B cell (primary cell): ENCODE data around the gene MYO1E. TPM values are rescaled to one million over a fixed set of nuclear protein-coding genes. Genes with fewer than 3 reads are reported as not detected.

Experiments used
- ATAC-seq: fragments of 200-7000 bp; cut with Tn5 transposase; one replicate; pipeline ENCODE4 v1.10.0; 2021; ENCODE audit warnings: low read depth, mild to moderate bottlenecking, moderate number of reproducible peaks, moderate library complexity
- CTCF ChIA-PET: fragments of 350-600 bp; sonication (Branson Sonifier 250); formaldehyde crosslinking; loops from one replicate; lab custom pipeline; 2021; ENCODE audit warnings: antibody characterized with exemption, inconsistent platforms; lab: Charles Lee
- POLR2A ChIA-PET: fragments of 350-600 bp; sonication (Branson Sonifier 250); formaldehyde crosslinking; loops from one replicate; lab custom pipeline; 2021; ENCODE audit warnings: antibody characterized with exemption; lab: Charles Lee
- DNase-seq: peaks from one replicate; pipeline ENCODE4 v3.0.0; 2013
- H2AFZ ChIP-seq: 2 replicates; pipeline ENCODE4 v1.6.1; 2012; ENCODE audit warnings: mild to moderate bottlenecking, low read depth, low read length; ENCODE audit not compliant: insufficient read depth, poor library complexity, severe bottlenecking
- H3K27ac ChIP-seq, 2 donors: 1 replicate in 1 of 2; 2 replicates in 1 of 2; pipeline ENCODE4 v1.5.1; 2012 to 2013; ENCODE audit warnings: low read length in 2 of 2, mild to moderate bottlenecking in 2 of 2, moderate library complexity in 1 of 2
- H3K27me3 ChIP-seq, 4 experiments: fragments of 200-600 bp in 1 of 4; sonication (generic) in 1 of 4; replicated peaks in 1 of 4; 1 replicate in 2 of 4; 2 replicates in 2 of 4; pipeline versions ENCODE4 v1.6.1 to v1.7.0; 2013 to 2016; ENCODE audit warnings: low read length in 3 of 4, mild to moderate bottlenecking in 2 of 4, mixed read lengths in 1 of 4, moderate library complexity in 1 of 4; ENCODE audit not compliant: insufficient read depth in 4 of 4, control insufficient read depth in 3 of 4; ENCODE audit errors: control extremely low read depth in 1 of 4
- H3K36me3 ChIP-seq, 2 experiments: replicated peaks in 1 of 2; 1 replicate in 1 of 2; 2 replicates in 1 of 2; pipeline versions ENCODE4 v1.6.1 to v1.7.1; 2013; ENCODE audit warnings: low read length in 1 of 2; ENCODE audit not compliant: insufficient read depth in 2 of 2, control insufficient read depth in 1 of 2; ENCODE audit errors: control extremely low read depth in 1 of 2, extremely low read depth in 1 of 2
- H3K4me1 ChIP-seq, 2 donors: fragments of 200-600 bp in 1 of 2; sonication (generic) in 1 of 2; 1 replicate in 1 of 2; 2 replicates in 1 of 2; pipeline versions ENCODE4 v1.5.1 to v1.6.1; 2013 to 2017; ENCODE audit warnings: low read length in 2 of 2; ENCODE audit not compliant: control insufficient read depth in 2 of 2, insufficient read depth in 2 of 2
- H3K4me2 ChIP-seq: replicated peaks from 2 replicates; pipeline ENCODE3; 2012; ENCODE audit warnings: mild to moderate bottlenecking, low read depth, low read length; ENCODE audit not compliant: poor library complexity, severe bottlenecking
- H3K4me3 ChIP-seq, 5 experiments: fragments of 200-600 bp in 1 of 5; sonication (generic) in 1 of 5; 1 replicate in 3 of 5; 2 replicates in 2 of 5; pipeline versions ENCODE4 v1.5.1 to v1.7.0; 2011 to 2016; ENCODE audit warnings: low read length in 4 of 5, mild to moderate bottlenecking in 4 of 5, low read depth in 2 of 5, control low read depth in 1 of 5, moderate library complexity in 1 of 5; ENCODE audit not compliant: insufficient read depth in 1 of 5; ENCODE audit errors: control extremely low read depth in 1 of 5, extremely low read depth in 1 of 5
- H3K79me2 ChIP-seq: fragments of 200-600 bp; sonication (generic); one replicate; pipeline ENCODE4 v1.6.0; 2016; ENCODE audit warnings: low read length; ENCODE audit not compliant: control insufficient read depth, insufficient read depth
- H3K9ac ChIP-seq: fragments of 200-600 bp; sonication (generic); 2 replicates; pipeline ENCODE4 v1.6.1; 2017; ENCODE audit warnings: mild to moderate bottlenecking, low read length, moderate library complexity
- H3K9me3 ChIP-seq, 3 donors: one replicate each; pipeline versions ENCODE4 v1.6.1 to v1.7.1; 2013; ENCODE audit warnings: low read length in 2 of 3; ENCODE audit not compliant: control insufficient read depth in 2 of 3, insufficient read depth in 1 of 3; ENCODE audit errors: control extremely low read depth in 1 of 3
- H4K20me1 ChIP-seq: 2 replicates; pipeline ENCODE4 v1.6.0; 2012; ENCODE audit warnings: mild to moderate bottlenecking, low read length; ENCODE audit not compliant: insufficient read depth, control insufficient read depth, poor library complexity, severe bottlenecking
- H3K27ac Mint-ChIP-seq: one replicate; pipeline ENCODE4 v1.8.0; 2021; ENCODE audit warnings: mixed read lengths
- H3K27me3 Mint-ChIP-seq: one replicate; pipeline ENCODE4 v1.8.0; 2021; ENCODE audit warnings: mixed read lengths
- H3K4me1 Mint-ChIP-seq: one replicate; pipeline ENCODE4 v1.8.0; 2021; ENCODE audit warnings: mixed read lengths
- H3K4me3 Mint-ChIP-seq: one replicate; pipeline ENCODE4 v1.8.0; 2021; ENCODE audit warnings: mixed read lengths
- H3K9me3 Mint-ChIP-seq: one replicate; pipeline ENCODE4 v1.8.0; 2022; ENCODE audit warnings: mixed read lengths; ENCODE audit not compliant: insufficient read depth
- EZH2 ChIP-seq: IDR thresholded peaks from 2 replicates; pipeline ENCODE4 v1.6.1; 2012; ENCODE audit warnings: borderline replicate concordance, low read depth, mild to moderate bottlenecking, moderate library complexity, low read length; ENCODE audit not compliant: insufficient read depth, poor library complexity, severe bottlenecking
- WGBS: methylation state at CpG from one replicate; pipeline ENCODE4 v1.1.5; 2013; ENCODE audit warnings: missing lambda C conversion rate; ENCODE audit not compliant: insufficient coverage; 5-methylcytosine and 5-hydroxymethylcytosine counted together
- intact Hi-C: fragments of 100-400 bp; cut with micrococcal nuclease; formaldehyde crosslinking; loops from one replicate; pipeline ENCODE4 v1.10.0; 2022
- polyA plus RNA-seq: library from polyadenylated mRNA; depleted of rRNA; stranded (reverse); fragments of >200 nt; gene quantifications from 2 replicates; pipeline ENCODE4 v1.2.3, GENCODE V29; 2012
- total RNA-seq, 2 donors: library from RNA; stranded (reverse); fragments of 120-200 nt in 1 of 2; gene quantifications; 1 replicate in 1 of 2; 2 replicates in 1 of 2; pipeline versions ENCODE4 v1.2.3 to v1.2.4, GENCODE V29; 2013 to 2022
- TF ChIP-seq, protein P1 (sequence below): fragments of 200-600 bp; IDR thresholded peaks from one replicate; pipeline ENCODE4 v1.8.0; 2022; ENCODE audit warnings: antibody characterized with exemption, mild to moderate bottlenecking

MYO1E gene
- total and polyA plus RNA-seq, 2 donors (not counting 1 experiment from before 2014, with no cell fraction given) = 11.9 to 100.0 TPM

GRCh38 chr15:59240036-59240435 lies 132.6 kb downstream of the MYO1E start:
- 100% methylated on average over 2 of the region's 5 CpGs for WGBS
- ChIA-PET POLR2A (no interaction called here), CTCF (interaction anchor here (1.5 kb wide), 1 partner anchor 289 kb away, joined by 3 read pairs; no protein-coding TSS in a partner anchor)
- Histone ChIP-seq H3K79me2 (peaks cover 73% of the 10 kb centered on the region), H3K9me3 (no peaks in the 10 kb centered on the region), H4K20me1 (no peaks in the 10 kb centered on the region), H3K27ac (no peak overlapping the region), H3K27me3 (no peaks in the 10 kb centered on the region), H3K4me3 (no peak overlapping the region), H2AFZ (no peak overlapping the region), H3K4me2 (no peak overlapping the region), H3K4me1 (peaks cover 20% of the 10 kb centered on the region in 2 donors), H3K36me3 (peaks cover 0 to 5% of the 10 kb centered on the region in 2 experiments), H3K9ac (no peak overlapping the region)
- Mint-ChIP-seq H3K9me3 (no peaks in the 10 kb centered on the region), H3K4me3 (no peak overlapping the region), H3K27ac (no peak overlapping the region), H3K4me1 (peaks cover 43% of the 10 kb centered on the region), H3K27me3 (no peaks in the 10 kb centered on the region)
- DNase-seq = no peak
- no peak for ATAC-seq
- no peak for TF ChIP-seq EZH2
- TF ChIP-seq, protein P1, sequence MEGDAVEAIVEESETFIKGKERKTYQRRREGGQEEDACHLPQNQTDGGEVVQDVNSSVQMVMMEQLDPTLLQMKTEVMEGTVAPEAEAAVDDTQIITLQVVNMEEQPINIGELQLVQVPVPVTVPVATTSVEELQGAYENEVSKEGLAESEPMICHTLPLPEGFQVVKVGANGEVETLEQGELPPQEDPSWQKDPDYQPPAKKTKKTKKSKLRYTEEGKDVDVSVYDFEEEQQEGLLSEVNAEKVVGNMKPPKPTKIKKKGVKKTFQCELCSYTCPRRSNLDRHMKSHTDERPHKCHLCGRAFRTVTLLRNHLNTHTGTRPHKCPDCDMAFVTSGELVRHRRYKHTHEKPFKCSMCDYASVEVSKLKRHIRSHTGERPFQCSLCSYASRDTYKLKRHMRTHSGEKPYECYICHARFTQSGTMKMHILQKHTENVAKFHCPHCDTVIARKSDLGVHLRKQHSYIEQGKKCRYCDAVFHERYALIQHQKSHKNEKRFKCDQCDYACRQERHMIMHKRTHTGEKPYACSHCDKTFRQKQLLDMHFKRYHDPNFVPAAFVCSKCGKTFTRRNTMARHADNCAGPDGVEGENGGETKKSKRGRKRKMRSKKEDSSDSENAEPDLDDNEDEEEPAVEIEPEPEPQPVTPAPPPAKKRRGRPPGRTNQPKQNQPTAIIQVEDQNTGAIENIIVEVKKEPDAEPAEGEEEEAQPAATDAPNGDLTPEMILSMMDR = no peak
- intact Hi-C loops = no loop called here

GRCh38 chr15:59237924-59238331 lies 134.7 kb downstream of the MYO1E start:
- peak overlapping the region; percentile 4 for H3K9ac ChIP-seq
- Mint-ChIP-seq H3K27me3 (no peaks in the 10 kb centered on the region), H3K9me3 (no peaks in the 10 kb centered on the region), H3K4me3 (peak overlapping the region; percentile 60), H3K27ac (peak overlapping the region; percentile 53), H3K4me1 (peaks cover 29% of the 10 kb centered on the region)
- 67% methylated on average over 2 of the region's 5 CpGs for WGBS
- H3K9me3 ChIP-seq = no peaks in the 10 kb centered on the region
- ATAC-seq (no peak), DNase-seq (no peak)
- H3K4me1 ChIP-seq = peaks cover 20 to 23% of the 10 kb centered on the region in 2 donors
- POLR2A ChIA-PET = interaction anchor here (0.6 kb wide), 1 partner anchor 25 kb away, joined by 3 read pairs; no protein-coding TSS in a partner anchor
- peak overlapping the region; percentile 21 for H2AFZ ChIP-seq
- peak overlapping the region in 1 of 2 donors; percentile 81 for H3K27ac ChIP-seq
- H3K79me2 ChIP-seq = peaks cover 67% of the 10 kb centered on the region
- H3K36me3 ChIP-seq = peaks cover 0 to 5% of the 10 kb centered on the region in 2 experiments
- CTCF ChIA-PET = interaction anchor here (0.6 to 3.6 kb wide), 4 partner anchors 9 to 262 kb away, joined by 3 to 16 read pairs (median 4); no protein-coding TSS in a partner anchor
- no peaks in the 10 kb centered on the region for H4K20me1 ChIP-seq
- TF ChIP-seq EZH2 = no peak
- TF ChIP-seq, protein P1 = no peak
- peak overlapping the region; percentile 55 for H3K4me2 ChIP-seq
- H3K4me3 ChIP-seq = no peak overlapping the region
- intact Hi-C loops = loop anchor here (5.0 kb wide), 1 partner anchor 61 kb away; no protein-coding TSS in a partner anchor
- H3K27me3 ChIP-seq = no peaks in the 10 kb centered on the region
